ENCODE results near the gene APOA1.

Gene APOA1

DNA sequence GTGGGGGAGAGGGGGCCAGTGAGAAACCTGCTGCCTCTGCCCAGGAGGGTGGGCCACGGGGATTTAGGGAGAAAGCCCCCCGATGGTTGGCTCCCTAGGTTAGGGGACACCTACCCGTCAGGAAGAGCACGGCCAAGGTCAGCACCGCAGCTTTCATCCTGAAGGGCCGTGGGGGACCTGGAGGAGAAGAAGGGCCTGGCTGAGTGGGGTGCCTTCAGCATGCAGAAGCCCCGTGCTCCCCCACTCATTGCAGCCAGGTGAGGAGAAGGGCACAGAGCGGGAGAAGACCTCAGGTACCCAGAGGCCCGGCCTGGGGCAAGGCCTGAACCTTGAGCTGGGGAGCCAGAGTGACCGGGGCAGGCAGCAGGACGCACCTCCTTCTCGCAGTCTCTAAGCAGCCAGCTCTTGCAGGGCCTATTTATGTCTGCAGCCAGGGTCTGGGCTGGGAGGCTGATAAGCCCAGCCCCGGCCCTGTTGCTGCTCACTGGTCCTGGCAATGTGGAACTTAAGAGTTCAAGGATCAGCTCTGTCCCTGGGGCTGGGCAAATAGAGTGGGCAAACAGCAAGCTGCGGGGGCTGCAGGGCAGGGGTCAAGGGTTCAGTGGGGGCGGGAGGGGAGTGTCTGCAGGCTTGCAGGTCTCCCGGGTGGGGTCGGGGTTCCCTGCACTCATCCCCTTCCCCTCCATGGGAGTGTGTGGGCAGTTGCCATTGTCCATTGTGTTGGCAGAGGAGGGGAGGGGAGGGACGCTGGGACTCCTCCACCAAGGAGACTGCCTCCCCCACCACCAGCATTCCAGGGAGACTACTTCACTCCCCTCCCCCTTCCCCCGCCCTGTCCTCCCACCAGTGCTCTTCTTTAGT, at the start of gene APOA1:
APOA1 (minus strand) TSS at position 392 of the 861 bp plus-strand sequence; CDS start at position 157, 235 bp downstream.
- no peak for DNase-seq (ENCODE audit: low read depth)

DNA sequence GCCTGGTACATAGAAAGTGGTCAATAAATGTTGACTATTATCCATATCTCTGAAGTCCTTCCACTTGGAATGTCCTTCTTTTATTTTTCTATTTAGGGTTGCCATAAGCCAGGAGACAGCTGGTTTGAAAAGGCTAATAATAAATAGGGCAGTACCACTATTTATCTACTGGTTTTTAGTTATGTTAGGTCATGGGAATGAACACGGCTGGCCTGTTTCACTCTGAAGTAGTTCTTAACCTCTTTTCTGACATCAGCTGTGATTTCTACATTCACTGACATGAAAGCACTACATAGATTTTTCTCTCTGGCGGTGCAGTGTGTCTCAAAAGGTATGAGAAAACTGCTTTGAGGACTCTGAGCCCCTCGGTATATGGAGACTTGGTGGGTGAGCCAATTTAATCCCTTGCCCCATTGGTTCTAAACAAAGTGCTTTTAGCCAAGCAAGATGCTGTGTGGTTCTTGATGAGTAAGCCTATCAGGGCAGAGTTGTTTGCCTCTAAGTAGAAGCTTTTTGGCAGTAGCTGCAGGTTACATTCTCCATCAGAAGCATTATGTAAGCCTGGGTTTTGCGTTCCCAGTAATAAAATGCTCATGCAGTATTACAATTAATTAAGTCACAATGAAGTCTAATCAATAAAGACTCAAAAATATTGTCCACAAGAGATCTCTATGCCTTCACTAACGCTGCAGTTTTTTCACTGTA, 48.7 kb upstream of the APOA1 start:
- no peak for DNase-seq (ENCODE audit: low read depth)

DNA sequence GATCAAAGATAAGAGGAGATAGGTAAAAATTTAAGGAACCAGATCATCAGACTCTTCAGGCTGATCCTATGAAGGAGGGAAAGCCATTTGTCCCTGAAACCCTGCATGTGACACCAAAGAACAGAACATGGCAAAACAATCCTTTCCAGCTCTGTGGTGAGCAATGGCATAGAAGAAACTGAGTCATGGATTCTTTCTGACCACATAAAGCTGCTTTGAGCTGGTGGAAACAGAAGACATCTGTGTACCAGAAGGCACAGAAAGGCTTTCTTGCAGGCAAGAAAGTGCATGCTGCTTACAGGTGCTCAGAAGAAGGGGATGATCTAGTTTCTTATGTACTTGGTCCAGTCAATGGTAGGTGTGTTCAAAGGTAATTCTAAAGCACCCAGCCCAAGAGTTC, 45.0 kb upstream of the APOA1 start:
- no peak for DNase-seq (ENCODE audit: low read depth)

DNA sequence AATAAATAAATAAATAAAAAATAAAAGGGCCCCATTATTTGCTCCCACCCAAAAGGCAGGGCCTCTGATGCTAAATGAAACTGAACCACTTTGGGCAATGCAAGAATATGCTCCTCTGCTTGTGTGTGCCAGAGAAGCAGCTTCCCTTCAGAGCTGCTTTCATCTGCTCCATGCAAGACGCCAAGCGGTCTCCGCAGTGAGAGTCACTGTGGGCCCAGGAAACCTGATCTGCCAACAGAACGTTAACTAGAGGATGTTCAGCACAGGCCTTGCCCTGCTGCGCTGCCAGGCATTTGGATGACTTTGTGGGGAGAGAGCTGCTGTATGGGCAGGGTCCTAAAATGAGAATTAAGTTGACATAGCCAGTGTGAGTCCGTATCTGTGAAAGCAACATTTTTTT, 43.7 kb upstream of the APOA1 start:
- no peak for DNase-seq (ENCODE audit: low read depth)

DNA sequence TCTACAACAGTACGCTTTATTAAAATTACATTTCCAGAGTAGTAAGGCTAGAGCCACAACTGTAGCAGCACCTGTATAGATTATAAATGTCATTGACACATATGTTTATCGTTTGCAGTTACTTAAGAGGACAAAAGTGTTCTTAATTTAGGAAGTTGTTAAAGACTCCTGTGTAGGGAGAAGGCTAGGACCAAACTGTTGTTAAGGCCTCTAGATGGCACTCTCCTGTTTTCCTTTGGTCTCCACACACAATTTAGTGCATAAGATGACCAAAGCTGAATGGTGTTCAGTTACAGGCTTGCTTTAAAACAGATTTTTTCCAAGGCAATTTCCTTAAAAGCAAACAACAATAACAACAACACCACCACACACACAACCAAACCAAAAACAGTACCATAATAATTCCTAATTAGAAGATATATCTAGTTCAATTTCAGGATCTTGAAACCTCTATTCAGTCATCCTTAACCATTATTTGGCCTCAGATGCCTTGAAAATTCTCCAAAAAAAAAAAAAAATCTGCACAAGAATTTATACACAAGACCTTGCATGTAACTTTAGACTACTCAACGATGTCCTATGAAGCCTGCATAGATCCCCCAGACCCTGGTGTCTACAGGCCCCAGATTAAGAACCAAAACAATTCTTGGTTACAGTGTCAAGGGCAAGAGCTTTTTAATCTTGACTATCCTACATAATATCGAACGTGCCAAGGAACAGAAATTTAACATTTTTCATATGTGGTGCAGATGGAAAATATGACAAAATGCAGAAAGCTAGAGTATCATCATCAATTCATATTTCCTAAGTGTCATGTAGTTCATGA, 42.6 kb upstream of the APOA1 start:
- DNase-seq (ENCODE audit: low read depth), result no peak

DNA sequence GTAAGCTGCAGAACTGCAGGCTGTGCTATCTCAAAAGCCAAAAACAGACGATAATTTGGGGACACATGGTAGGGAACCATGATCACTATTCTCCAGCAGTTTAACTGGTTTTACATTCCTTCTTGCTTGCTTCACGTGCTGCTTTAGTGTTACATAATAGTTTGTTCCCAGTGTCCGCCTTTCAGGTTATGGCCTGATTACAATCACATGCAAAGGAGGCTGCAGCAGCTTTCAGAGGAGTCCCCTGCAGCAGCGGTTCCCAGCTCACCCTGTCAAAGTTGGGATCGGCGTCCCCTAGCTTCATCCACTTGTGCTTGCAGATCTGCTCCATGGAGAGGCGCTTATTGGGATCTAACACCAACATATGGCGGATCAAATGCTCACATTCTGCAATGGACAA, 39.2 kb upstream of the APOA1 start:
- DNase-seq (ENCODE audit: low read depth), result no peak

DNA sequence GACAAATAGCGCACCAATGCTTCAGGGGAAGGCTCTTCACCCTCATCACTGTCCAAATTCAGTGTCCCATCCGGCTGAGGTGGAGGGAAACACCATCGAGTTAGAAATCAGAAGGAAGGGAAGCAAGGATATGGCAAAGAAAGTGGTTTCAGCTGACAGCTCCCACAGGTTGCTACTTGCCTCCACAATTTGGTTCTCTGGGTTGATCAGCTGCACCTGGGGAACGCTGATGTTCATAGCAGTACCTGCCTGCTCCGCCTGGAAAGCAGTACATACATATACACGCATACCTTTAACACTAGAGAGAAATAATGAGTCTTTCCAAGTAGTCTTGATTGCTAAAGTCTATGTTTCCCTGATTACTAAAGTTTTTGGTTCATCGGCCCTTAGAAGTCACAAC, 37.8 kb upstream of the APOA1 start:
- no peak for DNase-seq (ENCODE audit: low read depth)

DNA sequence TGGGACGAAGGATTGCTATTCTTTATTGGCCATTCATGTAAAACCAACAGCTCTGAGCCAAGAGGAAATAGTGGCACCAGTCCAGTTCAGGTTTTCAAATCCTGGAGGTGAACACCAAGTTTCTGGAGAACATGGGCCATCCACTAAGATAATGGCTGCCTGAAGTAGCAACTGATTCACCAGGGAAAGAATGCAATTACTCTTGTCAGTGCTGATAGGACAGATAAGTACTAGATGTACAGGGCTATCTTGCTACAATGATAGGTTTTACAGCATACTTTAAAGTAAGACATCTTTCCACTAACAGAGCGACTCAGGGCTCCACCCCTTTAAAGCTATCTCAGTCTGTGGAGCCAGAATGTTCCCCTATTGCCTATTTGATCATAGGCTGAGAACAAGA, 36.8 kb upstream of the APOA1 start:
- DNase-seq (ENCODE audit: low read depth), result no peak

DNA sequence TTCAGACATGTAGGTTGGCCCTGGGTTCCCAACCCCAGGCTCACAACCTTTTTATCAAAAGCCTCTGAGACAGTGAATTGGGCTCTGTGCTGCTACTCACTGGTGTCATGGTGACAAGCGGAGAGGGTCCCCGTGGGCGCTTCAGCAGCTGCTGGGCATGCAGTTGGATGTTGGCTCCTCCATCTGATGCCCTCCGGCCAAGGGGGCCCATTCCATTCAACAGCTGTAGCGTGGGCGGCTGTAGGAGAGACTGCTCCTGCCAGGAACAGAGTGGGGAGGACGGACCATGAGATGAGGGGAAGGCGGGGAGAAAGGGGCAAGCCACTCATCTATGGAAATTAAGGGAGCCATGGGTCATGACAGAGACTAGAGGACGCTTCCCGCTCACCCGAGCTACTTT, 36.0 kb upstream of the APOA1 start:
- no peak for DNase-seq (ENCODE audit: low read depth)

DNA sequence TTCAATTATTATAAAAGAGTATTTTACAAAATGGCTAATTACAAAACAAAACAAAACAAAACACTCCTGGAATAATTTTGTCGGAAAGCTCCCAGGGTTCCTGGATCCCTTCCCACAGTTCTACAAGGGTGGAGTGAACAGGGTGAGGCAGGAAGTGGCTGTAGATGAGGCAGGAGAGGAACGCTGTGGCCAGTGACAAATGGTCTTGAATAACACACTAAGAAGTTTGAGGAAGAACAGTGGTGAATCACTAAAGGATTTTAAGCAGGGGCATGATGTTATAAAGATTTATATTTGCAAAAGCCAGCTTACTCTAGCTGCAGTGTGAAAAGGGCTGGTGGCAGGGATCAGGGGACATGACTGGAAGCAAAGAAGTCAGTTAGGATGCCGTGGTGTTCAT, 33.8 kb upstream of the APOA1 start:
- DNase-seq (ENCODE audit: low read depth), result no peak

DNA sequence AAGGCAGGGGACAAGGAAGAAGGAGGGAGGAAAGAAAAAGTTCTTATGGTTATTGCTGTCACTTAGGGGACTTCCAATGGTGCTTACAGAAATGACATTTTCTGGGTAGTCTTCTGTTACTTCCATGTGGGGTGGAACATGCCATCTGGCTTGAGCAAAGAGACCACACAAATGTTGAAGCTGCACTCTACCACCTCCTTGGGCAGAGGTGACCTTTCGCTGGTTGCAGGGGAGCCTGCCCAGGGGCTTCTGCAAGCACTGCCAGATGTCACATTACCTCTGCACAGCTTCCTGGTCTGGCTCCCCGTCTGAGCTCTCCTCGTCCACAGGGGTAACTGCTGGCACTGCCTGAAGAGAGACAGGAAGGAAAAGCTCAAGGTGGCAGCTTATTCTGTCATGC, 32.6 kb upstream of the APOA1 start:
- DNase-seq (ENCODE audit: low read depth), result no peak

DNA sequence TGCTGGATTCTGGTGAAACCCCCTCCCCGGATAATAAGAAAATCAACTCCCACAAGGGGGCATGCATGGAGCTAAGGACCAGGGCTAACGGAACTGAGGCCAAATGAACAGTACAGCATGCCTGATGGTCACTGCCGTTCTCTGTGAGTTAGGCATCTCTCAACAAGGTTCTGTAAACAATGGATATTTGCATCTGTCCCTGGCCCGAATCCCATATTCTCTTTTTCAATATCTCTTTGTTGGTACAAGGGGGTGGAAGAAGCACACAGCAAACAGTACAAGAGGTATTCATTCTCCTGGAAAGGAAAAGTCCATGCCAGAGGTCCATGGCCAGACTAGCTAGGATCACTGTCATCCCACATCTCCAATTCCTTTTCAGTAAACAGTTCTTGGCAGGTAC, 32.2 kb upstream of the APOA1 start:
- DNase-seq (ENCODE audit: low read depth), result no peak

DNA sequence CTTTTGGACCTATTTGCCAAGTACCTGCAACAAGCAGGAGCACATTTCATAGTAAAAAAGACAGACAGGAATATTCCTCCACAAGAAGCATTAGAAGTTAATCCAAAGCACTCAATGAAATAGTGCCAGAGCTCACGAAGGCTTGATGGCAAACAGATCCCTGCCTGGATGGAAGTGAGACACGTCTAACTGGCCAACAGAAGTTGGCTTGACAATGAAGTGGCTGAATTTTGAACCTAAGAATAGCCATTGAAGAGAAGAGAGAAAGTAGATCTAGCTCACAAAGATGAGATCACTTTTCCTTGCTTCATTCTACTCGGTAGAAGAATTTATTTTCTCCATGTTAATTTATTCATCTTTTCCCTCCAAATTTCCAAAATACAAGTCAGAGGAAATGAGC, 30.6 kb upstream of the APOA1 start:
- DNase-seq (ENCODE audit: low read depth), result no peak

DNA sequence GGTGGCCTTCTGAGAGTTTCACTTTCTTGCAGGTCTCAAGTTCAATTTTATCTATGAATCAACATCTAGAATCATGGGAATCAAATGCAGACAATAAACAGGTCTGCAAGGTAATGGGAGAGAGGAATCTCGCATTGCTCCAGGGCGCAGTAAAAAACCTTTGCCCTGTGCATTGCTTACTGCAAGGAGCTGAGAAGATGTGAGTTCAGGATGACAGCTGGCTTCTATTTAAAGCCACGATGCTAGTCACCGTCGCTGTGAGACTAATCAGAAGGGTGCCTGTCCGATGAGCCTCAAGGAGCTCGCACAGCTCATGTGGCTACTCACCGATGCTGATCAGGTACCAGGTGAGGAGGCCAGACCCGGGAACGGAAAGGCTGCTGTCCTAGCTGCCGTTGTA, 30.2 kb upstream of the APOA1 start:
- DNase-seq (ENCODE audit: low read depth), result no peak

DNA sequence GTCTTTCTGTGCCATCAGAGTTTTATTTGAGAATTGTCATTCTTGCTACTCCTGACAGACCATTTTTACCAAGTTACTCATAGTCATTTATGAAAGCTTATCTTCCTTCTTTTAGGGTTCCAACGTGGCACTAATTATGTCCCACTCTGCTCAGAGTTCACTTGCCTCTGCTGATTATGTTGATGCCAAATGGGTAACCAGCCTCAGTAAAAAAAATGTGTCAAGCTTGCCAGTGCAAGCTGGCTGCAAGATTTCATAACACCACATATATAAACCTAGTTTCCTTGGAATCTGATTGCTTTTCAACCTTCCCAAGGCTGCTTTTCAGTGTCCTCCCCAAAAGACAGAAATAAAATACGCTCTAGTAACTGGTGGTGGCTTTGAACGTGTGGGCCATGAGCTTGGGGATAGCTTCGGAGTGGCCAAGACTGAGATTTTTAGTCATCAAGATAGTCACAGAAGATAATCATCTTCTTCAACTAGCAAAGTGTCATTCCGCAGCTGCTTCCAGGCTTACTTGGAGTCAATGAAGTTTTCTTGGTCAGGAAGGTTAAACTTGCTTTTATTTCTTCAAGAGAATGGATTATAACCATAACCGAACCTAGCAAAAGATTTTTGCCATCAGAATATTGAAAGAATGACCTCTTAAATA, 29.5 kb upstream of the APOA1 start:
- DNase-seq (ENCODE audit: low read depth), result no peak

DNA sequence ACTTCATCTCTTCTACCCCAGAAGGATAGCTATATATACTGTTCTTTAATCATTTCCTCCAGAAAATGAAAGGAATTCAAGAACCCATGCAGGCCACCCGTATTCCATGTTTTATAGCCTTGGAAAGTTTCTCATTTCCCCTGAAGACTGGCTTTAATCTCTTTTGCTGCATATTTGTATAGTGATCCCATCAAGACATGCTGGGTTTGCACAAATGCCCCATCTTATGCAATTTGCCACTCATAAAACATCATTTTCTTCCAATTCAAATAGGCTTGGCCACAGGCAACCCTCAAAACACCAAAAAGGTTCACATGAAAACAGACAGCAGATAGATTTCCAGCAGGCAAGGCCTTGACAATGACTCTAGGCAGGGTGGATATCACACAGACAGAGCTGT, 28.3 kb upstream of the APOA1 start:
- DNase-seq (ENCODE audit: low read depth), result no peak

DNA sequence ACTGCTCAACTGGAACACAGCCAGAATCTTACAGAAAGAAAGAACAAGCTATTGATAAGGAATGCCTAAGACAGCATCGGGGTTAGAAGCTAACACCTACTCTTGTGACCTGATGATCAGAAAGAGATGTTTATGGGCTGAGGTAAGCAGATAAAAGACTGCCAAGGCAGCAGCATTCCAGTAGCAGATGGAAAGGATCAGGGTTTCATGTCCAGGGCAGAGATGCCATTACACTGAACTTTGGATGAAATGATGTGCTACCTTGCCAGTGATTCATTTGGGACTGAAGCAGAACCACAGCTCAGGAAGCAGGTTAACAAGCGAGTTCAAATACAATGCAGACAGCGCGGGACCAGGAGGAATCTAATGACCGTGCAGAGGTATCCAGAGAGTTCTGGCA, 27.1 kb upstream of the APOA1 start:
- DNase-seq (ENCODE audit: low read depth), result no peak

DNA sequence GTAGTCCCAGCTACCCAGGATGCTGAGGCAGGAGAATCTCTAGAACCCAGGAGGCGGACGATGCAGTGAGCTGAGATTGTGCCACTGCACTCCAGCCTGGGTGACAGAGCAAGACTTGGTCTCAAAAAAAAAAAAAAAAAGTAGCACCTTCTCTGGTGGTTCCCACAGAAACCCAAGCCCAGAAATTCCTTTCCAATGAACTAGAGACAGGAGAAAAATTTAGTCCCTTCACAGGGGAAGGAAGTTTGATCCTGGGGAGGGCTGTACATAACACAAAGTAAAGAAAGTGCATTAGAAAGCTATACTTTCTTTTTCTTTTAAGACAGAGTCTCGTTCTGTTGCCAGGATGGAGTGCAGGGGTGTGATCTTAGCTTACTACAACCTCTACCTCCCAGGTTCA, 25.5 kb upstream of the APOA1 start:
- no peak for DNase-seq (ENCODE audit: low read depth)

DNA sequence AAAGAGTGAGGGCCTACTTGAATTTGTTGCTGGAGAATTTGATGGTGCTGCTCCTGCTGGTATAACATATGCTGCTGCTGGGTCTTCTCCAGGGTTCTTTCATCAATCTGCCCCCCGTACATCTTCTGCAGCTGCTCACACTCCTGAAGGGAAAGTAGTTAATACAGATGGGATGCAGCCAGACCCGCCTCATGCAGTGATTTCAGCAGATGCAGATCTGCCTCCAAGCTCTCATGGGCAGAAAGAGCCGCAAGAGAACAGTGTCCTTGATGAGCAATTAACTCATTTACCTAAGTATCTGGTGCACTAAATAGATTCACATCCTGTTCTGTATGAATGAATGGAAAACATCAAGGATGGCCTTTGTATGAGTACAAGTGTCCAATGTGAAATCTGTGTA, 24.8 kb upstream of the APOA1 start:
- no peak for DNase-seq (ENCODE audit: low read depth)

DNA sequence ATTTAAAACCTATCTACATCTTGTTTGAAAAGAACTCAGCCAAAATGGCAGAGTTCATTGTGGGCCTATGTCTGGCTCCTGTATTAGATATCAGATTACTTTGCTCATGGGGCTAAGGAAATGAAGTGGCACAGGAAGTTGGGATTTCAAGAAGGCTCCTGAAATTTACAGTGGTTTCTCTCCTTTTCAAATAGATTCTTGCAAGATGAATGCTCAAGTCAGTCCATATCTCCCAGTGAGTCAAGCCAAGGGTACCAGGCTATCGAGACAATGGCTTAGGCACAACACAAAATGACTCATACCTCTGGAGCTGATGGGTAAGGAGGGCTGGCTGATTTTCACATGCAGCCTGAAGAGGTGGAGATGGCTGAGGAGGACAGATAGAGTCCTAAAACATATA, 24.1 kb upstream of the APOA1 start:
- no peak for DNase-seq (ENCODE audit: low read depth)

DNA sequence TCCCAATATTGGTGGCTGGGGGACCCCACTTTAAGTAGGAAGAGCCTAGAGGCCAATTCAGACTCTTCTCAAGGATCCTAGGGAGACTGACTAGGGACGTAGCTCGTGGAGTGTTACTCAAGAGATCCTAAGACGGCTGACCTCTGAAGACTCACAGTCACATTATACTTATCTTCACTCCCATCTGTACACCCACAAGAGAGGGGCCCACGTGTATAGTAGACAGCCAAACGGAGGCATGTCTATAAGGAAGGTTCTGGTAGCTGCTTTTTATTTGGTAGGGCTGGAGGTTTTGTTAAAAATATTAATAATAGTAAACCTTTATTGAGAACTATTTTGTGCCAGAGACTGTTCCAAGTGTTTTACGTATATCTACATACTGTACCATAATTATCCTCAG, 22.9 kb upstream of the APOA1 start:
- DNase-seq (ENCODE audit: low read depth), result no peak

DNA sequence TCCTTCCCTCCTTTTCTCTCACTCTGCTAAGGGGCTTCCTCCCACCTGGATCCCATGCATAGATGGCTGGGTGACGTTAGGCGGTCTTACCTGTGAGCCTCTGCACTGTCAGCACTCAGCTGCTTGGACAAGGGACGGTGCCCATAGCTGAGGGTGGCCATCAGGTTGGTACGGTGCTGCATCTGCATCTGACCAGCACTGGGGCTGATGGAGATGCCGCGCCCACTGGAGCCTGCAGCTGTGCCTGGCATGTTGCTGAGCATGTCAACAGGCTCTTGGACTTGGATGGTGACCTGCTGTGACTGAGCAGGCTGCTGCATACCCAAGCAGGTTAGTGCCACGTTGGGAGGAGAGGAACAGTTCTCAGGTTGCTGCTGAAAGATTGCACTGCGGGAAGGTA, 21.8 kb upstream of the APOA1 start:
- no peak for DNase-seq (ENCODE audit: low read depth)

Measured in activated T-helper 9 cell treated with anti-CD3 and anti-CD28 coated beads, Interleukin-2, amount 50 U/mL, for 16 hours (primary cell).